GM18499 (cell line): ENCODE results near the gene ZNF564.
"Not testable (repeated sequence)": the region's sequence is repeated elsewhere in the genome, so short reads cannot be mapped to it uniquely, and the experiment has no call there.

Experiments used
- ATAC-seq: cut with Tn5 transposase; IDR thresholded peaks from one replicate; pipeline ENCODE4 v1.9.1; 2021; ENCODE audit warnings: moderate number of reproducible peaks; ENCODE audit not compliant: insufficient read depth, unreplicated experiment

ZNF564 gene

GRCh38 chr19:12551060-12551832, at the start of gene ZNF564:
Gene ZNF564 (minus strand): TSS chr19:12551482. CDS start chr19:12551332, 150 bp downstream.
- peak; percentile 95 for ATAC-seq

DNA sequence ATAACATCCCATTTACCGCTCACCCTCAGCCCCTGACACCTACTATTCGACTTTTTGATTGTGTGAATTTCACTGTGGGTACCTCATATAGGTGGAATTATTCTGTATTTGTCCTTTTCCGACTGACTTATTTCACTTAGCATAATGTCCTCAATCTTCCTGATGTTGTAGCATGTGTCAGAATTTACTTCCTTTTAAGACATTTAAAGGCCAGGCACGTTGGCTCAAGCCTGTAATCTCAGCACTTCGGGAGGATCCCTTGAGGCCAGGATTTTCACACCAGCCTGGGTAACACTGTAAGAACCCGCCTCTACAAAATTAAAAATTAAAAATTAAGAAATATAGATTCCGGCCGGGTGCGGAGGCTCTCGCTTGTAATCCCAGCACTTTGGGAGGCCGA, 46.3 kb upstream of the ZNF564 start:
- ATAC-seq = no peak

GRCh38 chr19:12596927-12597548, 45.8 kb upstream of the ZNF564 start:
- no peak for ATAC-seq

DNA sequence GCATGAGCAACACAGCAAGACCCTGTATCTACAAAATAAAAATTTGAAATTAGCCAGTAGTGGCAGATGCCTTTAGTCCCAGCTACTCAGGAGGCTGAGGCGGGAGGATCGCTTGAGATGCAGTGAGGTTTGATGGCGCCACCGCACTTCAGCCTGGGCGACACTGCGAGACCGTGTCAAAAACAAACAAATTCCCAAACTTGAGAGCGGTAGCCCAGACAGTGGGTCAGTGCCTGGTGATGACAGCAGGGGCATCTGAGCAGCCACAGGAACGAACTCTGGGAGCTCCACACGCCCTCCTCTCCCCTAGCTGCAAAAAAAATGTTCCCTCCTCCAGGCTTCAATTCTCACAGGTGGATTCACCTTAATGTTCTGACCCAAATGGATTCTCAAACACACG, 45.2 kb upstream of the ZNF564 start:
- ATAC-seq = no peak

- no peak for ATAC-seq
These were observed 29.8 kb upstream of the ZNF564 start for GRCh38 chr19:12581100-12581499.

DNA sequence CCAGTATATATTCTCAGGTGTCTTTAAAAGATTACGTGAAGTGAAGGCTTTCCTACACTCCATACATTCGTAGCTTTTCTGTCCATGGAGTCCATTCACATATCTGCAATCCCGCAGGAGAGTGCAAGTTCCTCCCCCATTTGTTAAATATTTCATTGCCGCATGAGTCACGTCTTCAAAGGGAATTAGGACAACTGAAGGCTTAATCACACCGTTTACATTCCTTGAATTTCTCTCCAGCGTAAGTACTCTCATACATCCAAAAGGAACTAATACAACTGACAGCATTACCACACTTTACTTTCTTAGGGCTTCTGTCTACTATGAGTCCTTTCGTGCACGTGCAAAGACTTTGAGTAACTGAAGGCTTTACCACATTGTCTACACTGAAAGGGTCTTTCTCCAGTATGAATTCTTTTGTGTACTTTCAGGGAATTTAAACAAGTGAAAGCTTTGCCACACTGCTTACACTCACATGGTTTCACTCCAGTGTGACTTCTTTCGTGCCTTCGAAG, 29.0 kb upstream of the ZNF564 start:
- ATAC-seq = no peak

- no peak for ATAC-seq
These were observed 27.4 kb upstream of the ZNF564 start for GRCh38 chr19:12578641-12579040.

DNA sequence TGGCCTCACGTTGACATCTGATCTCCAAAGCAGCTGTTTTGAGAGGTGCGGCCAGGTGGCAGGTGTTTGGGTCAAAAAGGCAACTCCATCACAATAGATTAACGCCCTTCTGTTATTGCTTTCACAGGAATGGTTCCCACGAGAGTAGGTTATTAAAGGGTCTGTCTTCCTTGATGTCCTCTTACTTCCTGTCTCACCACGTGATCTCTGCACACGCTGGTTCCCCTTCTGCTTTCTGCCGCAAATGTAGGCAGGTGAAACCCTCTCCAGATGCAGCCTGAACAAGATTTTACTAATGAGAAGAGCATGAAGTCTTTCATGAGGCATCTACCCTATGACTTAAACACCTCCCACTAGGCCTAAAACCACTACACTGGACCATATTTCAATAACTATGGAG, 22.8 kb upstream of the ZNF564 start:
- no peak for ATAC-seq

- no peak for ATAC-seq
These were observed 16.7 kb upstream of the ZNF564 start for GRCh38 chr19:12567951-12568350.

DNA sequence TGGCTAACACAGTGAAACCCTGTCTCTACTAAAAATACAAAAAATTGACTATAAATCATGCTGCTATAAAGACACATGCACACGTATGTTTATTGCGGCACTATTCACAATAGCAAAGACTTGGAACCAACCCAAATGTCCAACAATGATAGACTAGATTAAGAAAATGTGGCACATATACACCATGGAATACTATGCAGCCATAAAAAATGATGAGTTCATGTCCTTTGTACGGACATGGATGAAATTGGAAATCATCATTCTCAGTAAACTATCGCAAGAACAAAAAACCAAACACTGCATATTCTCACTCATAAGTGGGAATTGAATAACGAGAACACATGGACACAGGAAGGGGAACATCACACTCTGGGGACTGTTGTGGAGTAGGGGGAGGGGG, 15.1 kb upstream of the ZNF564 start:
- ATAC-seq = not testable (repeated sequence)

GRCh38 chr19:12564016-12564664, 12.9 kb upstream of the ZNF564 start:
- ATAC-seq = no peak

- ATAC-seq = no peak
These were observed 4.2 kb upstream of the ZNF564 start for GRCh38 chr19:12555456-12555930.

- no peak for ATAC-seq
These were observed 4.4 kb downstream of the ZNF564 start for GRCh38 chr19:12546903-12547302.

GRCh38 chr19:12546068-12546467, 5.2 kb downstream of the ZNF564 start:
- no peak for ATAC-seq

- no peak for ATAC-seq
These were observed 6.0 kb downstream of the ZNF564 start for GRCh38 chr19:12545267-12545666.

DNA sequence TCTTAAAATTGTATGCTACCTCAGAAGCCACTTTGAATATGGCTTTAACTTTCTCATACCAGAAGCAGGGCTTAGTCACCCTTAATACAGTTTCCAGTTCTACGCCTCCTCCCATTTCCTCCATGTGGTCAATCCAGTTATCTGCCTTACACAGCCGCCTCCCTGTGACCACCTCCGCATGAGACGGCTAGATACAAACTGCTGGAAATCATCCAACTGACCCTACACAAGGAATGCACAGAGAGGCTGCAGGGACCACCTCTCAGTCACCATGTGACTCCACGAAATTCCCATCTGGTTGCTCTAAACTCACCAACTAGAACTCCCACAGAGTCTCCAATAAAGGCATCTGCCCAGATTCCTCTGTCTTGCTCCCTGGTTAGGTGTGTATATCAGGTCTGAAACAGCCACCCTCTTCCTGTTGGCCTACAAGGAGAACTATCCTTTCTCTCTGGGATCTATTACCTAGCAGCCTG, 6.8 kb downstream of the ZNF564 start:
- no peak for ATAC-seq

- no peak for ATAC-seq
These were observed 7.4 kb downstream of the ZNF564 start for GRCh38 chr19:12543855-12544254.

- no peak for ATAC-seq
These were observed 24.0 kb downstream of the ZNF564 start for GRCh38 chr19:12527034-12527836.

GRCh38 chr19:12526542-12526941, 24.7 kb downstream of the ZNF564 start:
- no peak for ATAC-seq

- ATAC-seq = no peak
These were observed 29.3 kb downstream of the ZNF564 start for GRCh38 chr19:12521996-12522395.
